A549 (cell line): Measurements from ENCODE around the gene PDZD2. TPM values are rescaled to one million over a fixed set of nuclear protein-coding genes. Genes with fewer than 3 reads are reported as not detected.

Experiments used
- ATAC-seq, 2 experiments: fragments of 200-7000 bp in 1 of 2; fragments of >200 bp in 1 of 2; cut with Nextera tagmentation in 1 of 2; cut with Tn5 transposase in 1 of 2; 3 replicates each; pipeline versions ENCODE4 v1.8.0 to v1.9.1; 2018 to 2020; ENCODE audit warnings: mild to moderate bottlenecking in 1 of 2, moderate library complexity in 1 of 2
- CTCF ChIA-PET: fragments of 300-600 bp; sonication (Branson Sonifier 250); formaldehyde crosslinking; extraction: SDS; loops from one replicate; lab custom pipeline; 2021; ENCODE audit warnings: antibody characterized with exemption, inconsistent platforms; lab: Yijun Ruan, JAX
- POLR2A ChIA-PET: fragments of 350-600 bp; formaldehyde crosslinking; extraction: SDS; loops from one replicate; lab custom pipeline; 2021; ENCODE audit warnings: antibody characterized with exemption, inconsistent platforms; lab: Yijun Ruan, JAX
- DNase-seq, 2 experiments: peaks; one replicate each; pipeline versions ENCODE4 v3.0.0 to v3.0.0-alpha.2; 2011 to 2016; ENCODE audit warnings: low read depth in 1 of 2, low spot score in 1 of 2
- FAIRE-seq: peaks from 2 replicates; lab custom pipeline; 2011; peaks lifted over from hg19 to GRCh38; lab: Jason Lieb, UNC
- H3K27ac ChIP-seq, 2 experiments: fragments of >200 bp; sonication (Bioruptor Twin); formaldehyde crosslinking; 3 replicates each; pipeline ENCODE4 v1.5.1; 2016 to 2017
- H3K4me1 ChIP-seq: fragments of >200 bp; sonication (Bioruptor Twin); formaldehyde crosslinking; 3 replicates; pipeline ENCODE4 v1.6.1; 2016
- H3K4me2 ChIP-seq: fragments of >200 bp; sonication (Bioruptor Twin); formaldehyde crosslinking; 3 replicates; pipeline ENCODE4 v1.6.1; 2016
- H3K4me3 ChIP-seq: fragments of >200 bp; sonication (Bioruptor Twin); formaldehyde crosslinking; 3 replicates; pipeline ENCODE4 v1.5.1; 2016
- H3K9me3 ChIP-seq: fragments of >200 bp; sonication (Bioruptor Twin); formaldehyde crosslinking; 3 replicates; pipeline ENCODE4 v1.6.1; 2016
- BCL3 ChIP-seq: fragments of >200 bp; sonication (Bioruptor Twin); formaldehyde crosslinking; IDR thresholded peaks from 3 replicates; pipeline ENCODE4 v1.6.1; 2016
- CBX2 ChIP-seq: fragments of 200-600 bp; sonication (generic); IDR thresholded peaks from 2 replicates; pipeline ENCODE4 v1.6.1; 2016; ENCODE audit warnings: low read depth, mild to moderate bottlenecking, borderline replicate concordance
- CEBPB ChIP-seq, 2 experiments: fragments of >200 bp in 1 of 2; sonication (Bioruptor Twin) in 1 of 2; formaldehyde crosslinking in 1 of 2; IDR thresholded peaks; 2 replicates each; pipeline ENCODE4 v1.6.1; 2012 to 2016
- ELK1 ChIP-seq: fragments of 150-350 bp; IDR thresholded peaks from 2 replicates; pipeline ENCODE4 v1.6.1; 2014; ENCODE audit warnings: low read depth, mild to moderate bottlenecking, low read length
- EP300 ChIP-seq, 2 experiments: fragments of >200 bp; sonication (Bioruptor Twin); formaldehyde crosslinking; IDR thresholded peaks; 2 replicates in 1 of 2; 3 replicates in 1 of 2; pipeline ENCODE4 v1.6.1; 2016 to 2017
- GATA3 ChIP-seq: IDR thresholded peaks from 2 replicates; pipeline ENCODE4 v1.6.1; 2012; ENCODE audit warnings: borderline replicate concordance
- HOXA7 ChIP-seq: fragments of 250-450 bp; sonication (Bioruptor Pico); IDR thresholded peaks from 2 replicates; pipeline ENCODE4 v1.5.0; 2020; ENCODE audit warnings: mild to moderate bottlenecking, moderate library complexity
- PHF8 ChIP-seq: fragments of 200-600 bp; sonication (generic); IDR thresholded peaks from 2 replicates; pipeline ENCODE4 v1.6.1; 2016; ENCODE audit warnings: low read depth, mild to moderate bottlenecking, antibody characterized with exemption, moderate library complexity, borderline replicate concordance
- WGBS: methylation state at CpG from one replicate; pipeline ENCODE4 v1.1.6; 2017; ENCODE audit errors: missing lambda C conversion rate; 5-methylcytosine and 5-hydroxymethylcytosine counted together
- polyA plus RNA-seq, 4 experiments: library from polyadenylated mRNA; depleted of rRNA in 3 of 4; stranded (reverse); fragments of >200 nt; fragmentation: RNase III in 1 of 4; extraction: RNeasy Plus Mini Kit Qiagen cat#74134 plus additional on column Dnase treatment in 1 of 4; gene quantifications; 2 replicates in 3 of 4; 3 replicates in 1 of 4; pipeline ENCODE4 v1.2.3, GENCODE V29; 2011 to 2017
- TF ChIP-seq, protein P1 (sequence below): fragments of 450-650 bp; IDR thresholded peaks from 2 replicates; pipeline ENCODE4 v1.6.1; 2014; ENCODE audit warnings: antibody characterized with exemption
- TF ChIP-seq, protein P2 (sequence below): fragments of 200-600 bp; sonication (generic); IDR thresholded peaks from 2 replicates; pipeline ENCODE4 v1.6.1; 2016; ENCODE audit warnings: antibody characterized with exemption, mild to moderate bottlenecking, moderate library complexity

Gene PDZD2
- polyA plus RNA-seq, 2 of the 4 experiments (the other 2 are of a cell fraction), result 0.06 to 0.09 TPM

- TF ChIP-seq, protein P1, sequence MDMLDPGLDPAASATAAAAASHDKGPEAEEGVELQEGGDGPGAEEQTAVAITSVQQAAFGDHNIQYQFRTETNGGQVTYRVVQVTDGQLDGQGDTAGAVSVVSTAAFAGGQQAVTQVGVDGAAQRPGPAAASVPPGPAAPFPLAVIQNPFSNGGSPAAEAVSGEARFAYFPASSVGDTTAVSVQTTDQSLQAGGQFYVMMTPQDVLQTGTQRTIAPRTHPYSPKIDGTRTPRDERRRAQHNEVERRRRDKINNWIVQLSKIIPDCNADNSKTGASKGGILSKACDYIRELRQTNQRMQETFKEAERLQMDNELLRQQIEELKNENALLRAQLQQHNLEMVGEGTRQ, result no peak
Observed at GRCh38 chr5:31754358-31754704, 115.4 kb downstream of the PDZD2 start (continued).

DNA sequence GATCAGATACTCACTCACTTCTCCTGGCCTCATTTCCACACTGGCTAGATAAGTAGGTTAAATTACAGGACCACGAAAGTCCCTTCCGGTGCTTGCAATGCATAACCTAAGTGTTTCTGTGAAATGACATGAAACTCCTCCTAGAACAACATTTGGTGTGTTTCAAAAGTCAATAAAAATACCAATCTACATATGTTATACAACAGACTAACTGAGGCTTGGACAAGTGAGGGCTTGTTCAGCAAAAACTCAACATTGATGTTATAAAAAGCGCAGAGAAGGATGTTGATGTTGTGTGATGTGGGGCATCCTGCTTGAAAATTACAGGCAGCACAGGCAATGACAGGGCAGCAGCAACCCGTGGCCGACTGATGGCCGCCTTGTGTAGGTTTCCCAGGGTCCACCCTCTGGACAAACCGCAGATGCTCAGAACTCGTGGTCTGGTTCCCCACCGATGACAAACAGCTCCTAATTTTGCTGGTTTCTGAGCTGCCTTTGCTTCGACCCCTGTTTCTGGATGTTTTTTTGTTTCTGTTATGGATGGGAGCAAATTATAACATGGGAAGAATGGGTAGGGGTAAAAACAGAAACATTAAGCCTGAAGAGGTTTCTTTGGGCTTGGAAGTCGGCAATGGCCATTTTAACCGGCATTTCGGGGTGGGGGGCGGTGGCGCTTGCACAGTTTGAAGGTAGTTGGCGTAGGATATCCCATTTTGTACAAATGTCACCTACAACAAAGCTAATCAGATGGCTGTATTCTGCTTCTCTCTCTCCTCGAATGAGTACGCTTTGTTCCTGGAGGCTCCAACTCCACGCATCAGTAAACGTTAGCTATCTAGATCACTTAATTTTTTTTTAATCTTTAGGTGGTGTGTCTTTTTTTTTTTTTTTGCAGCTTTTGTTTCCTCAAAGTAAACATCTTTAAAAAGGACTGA lies 116.1 kb downstream of the PDZD2 start:
- 65% methylated on average over 20 of the region's 20 CpGs for WGBS
- DNase-seq, result no peak
- no peak overlapping the region for H3K4me2 ChIP-seq
- TF ChIP-seq CEBPB (IDR thresholded peaks at IDR 0.05), result no peak
- no peak for TF ChIP-seq HOXA7 (CRISPR knock-in tag)
- TF ChIP-seq, all 56 proteins: peak for 0
- H3K4me1 ChIP-seq, result no peaks in the 10 kb centered on the region
- H3K9me3 ChIP-seq, result no peaks in the 10 kb centered on the region
- ChIA-PET CTCF (interaction anchor here (0.7 kb wide), 1 partner anchor 405 kb away, joined by 3 read pairs; no protein-coding TSS in a partner anchor), POLR2A (interaction anchor here (0.7 kb wide), 1 partner anchor 9 kb away, joined by 3 read pairs; no protein-coding TSS in a partner anchor)
- ATAC-seq, result no peak
- FAIRE-seq, result no peak
- H3K27ac ChIP-seq, result no peak overlapping the region
- H3K4me3 ChIP-seq, result no peak overlapping the region

DNA sequence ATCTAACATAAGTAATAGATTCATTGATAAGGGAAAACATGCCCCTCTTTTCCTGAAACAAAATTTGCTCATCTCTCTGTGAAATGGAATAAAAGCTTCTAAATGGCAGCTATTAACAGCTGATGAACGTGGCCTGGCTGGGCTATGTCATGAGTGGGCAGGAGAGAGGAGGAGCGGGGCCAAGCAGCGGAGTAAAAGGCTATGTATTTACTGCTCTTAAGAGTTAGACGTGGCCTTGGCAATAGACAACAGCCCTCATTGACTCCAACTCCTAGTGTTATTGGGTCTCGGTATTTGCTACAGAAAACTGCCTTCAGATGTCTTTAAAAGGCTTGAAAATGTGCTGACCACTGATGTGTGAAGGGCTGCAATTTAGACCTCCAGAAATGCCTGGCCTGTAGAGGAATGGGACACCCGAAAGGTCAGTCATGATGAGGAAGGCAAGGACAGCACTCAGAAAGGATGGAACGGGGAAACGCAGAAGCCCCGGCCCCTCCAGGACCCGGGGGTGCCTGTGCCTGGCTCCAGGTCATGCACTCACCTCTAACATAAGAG lies 116.8 kb downstream of the PDZD2 start:
- Histone ChIP-seq H3K4me1 (no peaks in the 10 kb centered on the region), H3K4me3 (no peak overlapping the region), H3K9me3 (no peaks in the 10 kb centered on the region), H3K27ac (no peak overlapping the region), H3K4me2 (no peak overlapping the region)
- no peak for ATAC-seq
- no peak for DNase-seq
- ChIA-PET CTCF (interaction anchor here (0.7 to 1.5 kb wide), 3 partner anchors 19 to 404 kb away, joined by 3 to 5 read pairs (median 3); no protein-coding TSS in a partner anchor), POLR2A (no interaction called here)
- whole genome bisulfite sequencing, result 48% methylated on average over 10 of the region's 10 CpGs
- no peak for FAIRE-seq
- TF ChIP-seq BCL3 (no peak), CBX2 (no peak), EP300 (IDR thresholded peaks at IDR 0.05) (no peak), PHF8 (no peak), ELK1 (no peak), GATA3 (no peak)
- TF ChIP-seq, protein P2, sequence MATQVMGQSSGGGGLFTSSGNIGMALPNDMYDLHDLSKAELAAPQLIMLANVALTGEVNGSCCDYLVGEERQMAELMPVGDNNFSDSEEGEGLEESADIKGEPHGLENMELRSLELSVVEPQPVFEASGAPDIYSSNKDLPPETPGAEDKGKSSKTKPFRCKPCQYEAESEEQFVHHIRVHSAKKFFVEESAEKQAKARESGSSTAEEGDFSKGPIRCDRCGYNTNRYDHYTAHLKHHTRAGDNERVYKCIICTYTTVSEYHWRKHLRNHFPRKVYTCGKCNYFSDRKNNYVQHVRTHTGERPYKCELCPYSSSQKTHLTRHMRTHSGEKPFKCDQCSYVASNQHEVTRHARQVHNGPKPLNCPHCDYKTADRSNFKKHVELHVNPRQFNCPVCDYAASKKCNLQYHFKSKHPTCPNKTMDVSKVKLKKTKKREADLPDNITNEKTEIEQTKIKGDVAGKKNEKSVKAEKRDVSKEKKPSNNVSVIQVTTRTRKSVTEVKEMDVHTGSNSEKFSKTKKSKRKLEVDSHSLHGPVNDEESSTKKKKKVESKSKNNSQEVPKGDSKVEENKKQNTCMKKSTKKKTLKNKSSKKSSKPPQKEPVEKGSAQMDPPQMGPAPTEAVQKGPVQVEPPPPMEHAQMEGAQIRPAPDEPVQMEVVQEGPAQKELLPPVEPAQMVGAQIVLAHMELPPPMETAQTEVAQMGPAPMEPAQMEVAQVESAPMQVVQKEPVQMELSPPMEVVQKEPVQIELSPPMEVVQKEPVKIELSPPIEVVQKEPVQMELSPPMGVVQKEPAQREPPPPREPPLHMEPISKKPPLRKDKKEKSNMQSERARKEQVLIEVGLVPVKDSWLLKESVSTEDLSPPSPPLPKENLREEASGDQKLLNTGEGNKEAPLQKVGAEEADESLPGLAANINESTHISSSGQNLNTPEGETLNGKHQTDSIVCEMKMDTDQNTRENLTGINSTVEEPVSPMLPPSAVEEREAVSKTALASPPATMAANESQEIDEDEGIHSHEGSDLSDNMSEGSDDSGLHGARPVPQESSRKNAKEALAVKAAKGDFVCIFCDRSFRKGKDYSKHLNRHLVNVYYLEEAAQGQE, result no peak
